ENCODE data around the gene S100A2. TPM values are rescaled to one million over a fixed set of nuclear protein-coding genes. Genes with fewer than 3 reads are reported as not detected.

The S100A2 gene
- total and polyA plus RNA-seq, 2 donors from 2014 or later, result 152 to 416 TPM

GRCh38 chr1:153602749-153603148, 37.1 kb upstream of the S100A2 start:
- Histone ChIP-seq H3K4me1 (ENCODE audit: control insufficient read depth in 2 of 3, insufficient read depth in 2 of 3, low read depth in 1 of 3, low read length in 3 of 3) (no peaks in the 10 kb centered on the region), H3K27me3 (ENCODE audit: control insufficient read depth, insufficient read depth, low read length) (no peaks in the 10 kb centered on the region), H3K4me3 (ENCODE audit: low read length in 3 of 3) (no peak overlapping the region), H3K9me3 (ENCODE audit: control insufficient read depth in 2 of 3, insufficient read depth in 1 of 3, low read length in 3 of 3) (no peaks in the 10 kb centered on the region), H3K36me3 (ENCODE audit: control insufficient read depth in 2 of 3, insufficient read depth in 3 of 3, low read length in 3 of 3) (peaks cover 0 to 8% (median 2%) of the 10 kb centered on the region in 3 donors), H3K9ac (ENCODE audit: low read length in 3 of 3) (no peak overlapping the region), H3K27ac (ENCODE audit: low read depth in 2 of 2, low read length in 2 of 2) (no peak overlapping the region)
- FAIRE-seq (no peak), DNase-seq (no peak)
- intact Hi-C loops (cut with DNase I), result no loop called here
- no peak for TF ChIP-seq CTCF (IDR thresholded peaks at IDR 0.05; ENCODE audit: borderline replicate concordance, extremely low read depth, insufficient read depth)

- H3K4me3 ChIP-seq (ENCODE audit: low read length in 3 of 3), result no peak overlapping the region
- no peak for TF ChIP-seq CTCF (IDR thresholded peaks at IDR 0.05; ENCODE audit: borderline replicate concordance, extremely low read depth, insufficient read depth)
Observed at GRCh38 chr1:153599847-153600246, 34.2 kb upstream of the S100A2 start.

GRCh38 chr1:153598309-153599172, 32.9 kb upstream of the S100A2 start:
- Histone ChIP-seq H3K36me3 (ENCODE audit: control insufficient read depth in 2 of 3, insufficient read depth in 3 of 3, low read length in 3 of 3) (no peaks in the 10 kb centered on the region), H3K9me3 (ENCODE audit: control insufficient read depth in 2 of 3, insufficient read depth in 1 of 3, low read length in 3 of 3) (no peaks in the 10 kb centered on the region), H3K4me3 (ENCODE audit: low read length in 3 of 3) (no peak overlapping the region), H3K4me1 (ENCODE audit: control insufficient read depth in 2 of 3, insufficient read depth in 2 of 3, low read depth in 1 of 3, low read length in 3 of 3) (no peaks in the 10 kb centered on the region), H3K27me3 (ENCODE audit: control insufficient read depth, insufficient read depth, low read length) (no peaks in the 10 kb centered on the region), H3K9ac (ENCODE audit: low read length in 3 of 3) (no peak overlapping the region), H3K27ac (ENCODE audit: low read depth in 2 of 2, low read length in 2 of 2) (no peak overlapping the region)
- DNase-seq, result peak in 4 of 5 donors; percentile 43 to 80 (median 58)
- no peak for TF ChIP-seq CTCF (IDR thresholded peaks at IDR 0.05; ENCODE audit: borderline replicate concordance, extremely low read depth, insufficient read depth)
- intact Hi-C loops (cut with DNase I), result no loop called here
- no peak for FAIRE-seq

More at GRCh38 chr1:153599847-153600246, 34.2 kb upstream of the S100A2 start:
- intact Hi-C loops (cut with DNase I), result no loop called here
- no peaks in the 10 kb centered on the region for H3K36me3 ChIP-seq (ENCODE audit: control insufficient read depth in 2 of 3, insufficient read depth in 3 of 3, low read length in 3 of 3)
- H3K4me1 ChIP-seq (ENCODE audit: control insufficient read depth in 2 of 3, insufficient read depth in 2 of 3, low read depth in 1 of 3, low read length in 3 of 3), result no peaks in the 10 kb centered on the region
- no peaks in the 10 kb centered on the region for H3K27me3 ChIP-seq (ENCODE audit: control insufficient read depth, insufficient read depth, low read length)
- H3K9ac ChIP-seq (ENCODE audit: low read length in 3 of 3), result no peak overlapping the region
- DNase-seq, result no peak
- FAIRE-seq, result no peak
- H3K9me3 ChIP-seq (ENCODE audit: control insufficient read depth in 2 of 3, insufficient read depth in 1 of 3, low read length in 3 of 3), result no peaks in the 10 kb centered on the region
- H3K27ac ChIP-seq (ENCODE audit: low read depth in 2 of 2, low read length in 2 of 2), result no peak overlapping the region
